ENCODE results near the gene SLIT3. TPM values are rescaled to one million over a fixed set of nuclear protein-coding genes. Genes with fewer than 3 reads are reported as not detected.

Gene SLIT3
- total RNA-seq, 4 donors from 2014 or later, result 10.8 to 30.8 (median 18.4) TPM

DNA sequence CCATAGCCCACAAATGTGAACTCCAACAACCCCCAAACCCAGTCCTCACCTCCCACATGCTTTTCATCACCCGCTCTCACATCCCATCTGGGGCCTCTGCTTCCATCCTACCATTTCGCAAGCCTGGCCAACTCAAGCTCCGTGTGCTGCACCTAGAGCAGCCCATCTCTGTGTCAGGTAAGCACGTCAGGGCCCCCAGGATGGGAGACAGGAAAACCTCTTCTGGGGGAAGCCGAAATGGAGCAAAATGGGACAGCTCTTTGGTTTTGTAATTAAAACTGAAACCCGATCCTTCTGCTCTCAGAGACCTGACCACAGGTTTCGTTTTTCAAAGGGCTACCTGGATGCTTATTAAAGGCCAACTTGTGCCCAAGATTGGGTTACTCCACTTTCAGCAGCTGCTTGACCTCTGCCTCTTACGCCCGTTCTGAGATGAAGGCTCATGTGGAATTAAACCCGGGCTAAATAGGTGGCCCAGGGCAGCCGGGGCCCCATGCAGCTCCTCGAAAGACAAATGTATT lies 287.7 kb downstream of the SLIT3 start:
- Histone ChIP-seq H3K4me3 (no peak overlapping the region), H3K27me3 (no peaks in the 10 kb centered on the region), H3K36me3 (no peaks in the 10 kb centered on the region), H3K27ac (no peak overlapping the region), H3K9me3 (no peaks in the 10 kb centered on the region), H3K4me1 (peaks cover 15% of the 10 kb centered on the region)
- TF ChIP-seq POLR2AphosphoS5 (IDR thresholded peaks at IDR 0.05), result no peak
- WGBS, result 89% methylated on average over 12 of the region's 12 CpGs
- no peak for DNase-seq (ENCODE audit: low spot score in 2 of 2)

DNA sequence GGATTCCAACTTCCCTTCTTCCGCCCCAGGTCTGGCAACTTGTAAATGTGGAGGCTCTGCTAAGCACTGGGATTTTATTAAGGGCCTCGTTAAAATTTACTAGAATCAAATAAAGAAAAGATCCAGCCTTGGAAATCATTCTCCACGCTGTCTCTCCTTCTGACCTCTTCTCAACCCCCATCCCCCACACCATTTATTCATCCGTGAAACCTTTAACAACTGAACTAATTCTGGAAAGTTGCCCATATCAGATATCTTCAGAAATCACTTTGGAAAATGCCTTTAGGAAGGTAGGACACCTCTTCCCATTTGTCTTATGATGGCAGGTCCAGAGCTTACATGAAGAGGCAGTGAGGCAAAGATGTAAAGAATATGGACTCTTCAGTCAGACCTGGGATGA lies 288.5 kb downstream of the SLIT3 start:
- H3K9me3 ChIP-seq, result no peaks in the 10 kb centered on the region
- H3K4me3 ChIP-seq, result no peak overlapping the region
- no peak overlapping the region for H3K27ac ChIP-seq
- 57% methylated on average over 4 of the region's 4 CpGs for WGBS
- H3K36me3 ChIP-seq, result no peaks in the 10 kb centered on the region
- TF ChIP-seq POLR2AphosphoS5 (IDR thresholded peaks at IDR 0.05) (no peak), POLR2A (IDR thresholded peaks at IDR 0.05) (no peak), EP300 (IDR thresholded peaks at IDR 0.05) (no peak)
- TF ChIP-seq, protein P1, sequence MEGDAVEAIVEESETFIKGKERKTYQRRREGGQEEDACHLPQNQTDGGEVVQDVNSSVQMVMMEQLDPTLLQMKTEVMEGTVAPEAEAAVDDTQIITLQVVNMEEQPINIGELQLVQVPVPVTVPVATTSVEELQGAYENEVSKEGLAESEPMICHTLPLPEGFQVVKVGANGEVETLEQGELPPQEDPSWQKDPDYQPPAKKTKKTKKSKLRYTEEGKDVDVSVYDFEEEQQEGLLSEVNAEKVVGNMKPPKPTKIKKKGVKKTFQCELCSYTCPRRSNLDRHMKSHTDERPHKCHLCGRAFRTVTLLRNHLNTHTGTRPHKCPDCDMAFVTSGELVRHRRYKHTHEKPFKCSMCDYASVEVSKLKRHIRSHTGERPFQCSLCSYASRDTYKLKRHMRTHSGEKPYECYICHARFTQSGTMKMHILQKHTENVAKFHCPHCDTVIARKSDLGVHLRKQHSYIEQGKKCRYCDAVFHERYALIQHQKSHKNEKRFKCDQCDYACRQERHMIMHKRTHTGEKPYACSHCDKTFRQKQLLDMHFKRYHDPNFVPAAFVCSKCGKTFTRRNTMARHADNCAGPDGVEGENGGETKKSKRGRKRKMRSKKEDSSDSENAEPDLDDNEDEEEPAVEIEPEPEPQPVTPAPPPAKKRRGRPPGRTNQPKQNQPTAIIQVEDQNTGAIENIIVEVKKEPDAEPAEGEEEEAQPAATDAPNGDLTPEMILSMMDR (IDR thresholded peaks at IDR 0.05), result no peak
- peaks cover 16% of the 10 kb centered on the region for H3K4me1 ChIP-seq
- no peak for DNase-seq (ENCODE audit: low spot score in 2 of 2)
- no peaks in the 10 kb centered on the region for H3K27me3 ChIP-seq

DNA sequence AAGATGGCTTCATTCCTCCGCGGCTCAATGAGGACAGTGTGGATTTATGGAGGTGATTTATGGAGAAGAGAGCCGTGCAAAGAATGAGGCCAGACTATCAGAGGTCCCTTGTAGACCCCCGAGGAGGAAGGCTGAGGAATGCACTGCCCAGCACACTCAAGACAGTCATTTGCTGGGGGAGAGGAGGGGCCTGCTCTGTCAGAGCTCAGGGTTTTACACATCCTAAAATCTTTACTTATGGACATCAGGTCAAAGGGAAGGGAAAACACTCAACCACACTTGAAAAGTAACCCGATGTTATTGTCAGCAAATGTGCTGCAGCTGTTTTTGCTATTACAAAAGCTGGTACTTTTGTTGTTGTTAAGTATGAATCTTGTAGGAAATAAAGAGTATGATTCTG lies 289.5 kb downstream of the SLIT3 start:
- TF ChIP-seq, protein P1 (IDR thresholded peaks at IDR 0.05), result no peak
- TF ChIP-seq POLR2A (IDR thresholded peaks at IDR 0.05) (no peak), POLR2AphosphoS5 (IDR thresholded peaks at IDR 0.05) (no peak), EP300 (IDR thresholded peaks at IDR 0.05) (no peak)
- Histone ChIP-seq H3K4me3 (no peak overlapping the region), H3K36me3 (no peaks in the 10 kb centered on the region), H3K9me3 (no peaks in the 10 kb centered on the region), H3K4me1 (peaks cover 22% of the 10 kb centered on the region), H3K27ac (no peak overlapping the region), H3K27me3 (no peaks in the 10 kb centered on the region)
- no peak for DNase-seq (ENCODE audit: low spot score in 2 of 2)
- WGBS, result 68% methylated on average over 5 of the region's 5 CpGs

DNA sequence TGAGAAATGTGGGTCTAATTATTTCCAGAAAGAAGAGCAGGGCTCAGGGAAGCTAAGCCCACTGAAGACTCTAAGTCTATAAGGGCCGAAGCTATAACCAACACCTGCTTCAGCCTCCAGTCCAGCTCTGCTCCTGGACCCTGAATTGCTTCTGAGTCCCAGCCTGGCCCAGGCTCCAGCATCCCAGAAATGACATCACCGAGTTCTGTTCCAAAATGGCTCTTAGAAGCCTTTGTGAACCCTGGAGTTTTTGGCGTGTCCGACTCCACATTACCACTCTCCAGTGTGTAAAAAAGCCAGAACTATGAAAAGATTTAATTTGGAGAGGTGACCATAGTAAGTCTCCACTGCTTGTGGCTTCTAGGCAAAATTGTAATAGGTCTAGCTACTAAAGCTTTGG lies 289.9 kb downstream of the SLIT3 start:
- DNase-seq (ENCODE audit: low spot score in 2 of 2), result no peak
- Histone ChIP-seq H3K27ac (no peak overlapping the region), H3K9me3 (no peaks in the 10 kb centered on the region), H3K4me3 (no peak overlapping the region), H3K36me3 (no peaks in the 10 kb centered on the region), H3K27me3 (no peaks in the 10 kb centered on the region), H3K4me1 (peaks cover 22% of the 10 kb centered on the region)
- TF ChIP-seq, protein P1 (IDR thresholded peaks at IDR 0.05), result no peak
- TF ChIP-seq EP300 (IDR thresholded peaks at IDR 0.05), result no peak
- WGBS, result 78% methylated on average over 4 of the region's 4 CpGs

DNA sequence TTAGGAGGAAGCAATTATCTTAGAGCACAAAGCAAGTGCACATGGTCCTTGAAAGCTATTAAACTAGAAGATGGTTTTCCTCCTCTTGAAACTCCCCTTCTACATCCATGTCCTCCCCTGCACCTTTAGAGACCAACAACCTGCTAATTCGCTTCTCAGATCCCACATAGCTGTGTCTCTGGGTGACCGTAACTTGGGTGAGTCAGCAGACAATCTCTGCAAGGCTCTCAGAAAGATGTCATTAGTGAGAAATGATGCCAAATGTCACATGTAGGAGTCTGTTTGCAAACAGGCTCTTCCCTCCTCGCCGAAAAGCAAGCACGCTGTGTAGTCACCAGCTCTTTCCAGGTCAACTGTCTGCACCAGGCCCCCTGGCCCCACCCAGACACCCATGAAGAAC lies 291.8 kb downstream of the SLIT3 start:
- Histone ChIP-seq H3K27ac (no peak overlapping the region), H3K4me1 (peaks cover 28% of the 10 kb centered on the region), H3K36me3 (no peaks in the 10 kb centered on the region), H3K27me3 (no peaks in the 10 kb centered on the region), H3K9me3 (no peaks in the 10 kb centered on the region), H3K4me3 (no peak overlapping the region)
- DNase-seq (ENCODE audit: low spot score in 2 of 2), result no peak
- TF ChIP-seq POLR2AphosphoS5 (IDR thresholded peaks at IDR 0.05), result peak in 1 of 3 donors; percentile 35
- no peak for TF ChIP-seq POLR2A (IDR thresholded peaks at IDR 0.05)
- no peak for TF ChIP-seq EP300 (IDR thresholded peaks at IDR 0.05)
- TF ChIP-seq, protein P1 (IDR thresholded peaks at IDR 0.05), result no peak
- WGBS, result 70% methylated on average over 5 of the region's 5 CpGs

All from suprapubic skin (tissue), 4 donors.